KOPT-K1 (cell line): ENCODE results near the gene FOXN3.
"Not testable (repeated sequence)": the region's sequence is repeated elsewhere in the genome, so short reads cannot be mapped to it uniquely, and the experiment has no call there.

Experiments used
- H3K27ac ChIP-seq: fragments of 200-600 bp; sonication (generic); 2 replicates; pipeline ENCODE4 v1.5.1; 2016; ENCODE audit warnings: antibody characterized with exemption, mild to moderate bottlenecking, low read depth, low read length; ENCODE audit not compliant: poor library complexity, severe bottlenecking
- H3K36me3 ChIP-seq: fragments of 200-600 bp; sonication (generic); 2 replicates; pipeline ENCODE4 v1.5.1; 2017; ENCODE audit warnings: antibody characterized with exemption, mild to moderate bottlenecking, low read length, moderate library complexity; ENCODE audit not compliant: insufficient read depth
- H3K9me3 ChIP-seq: fragments of 200-600 bp; sonication (generic); 2 replicates; pipeline ENCODE4 v1.5.1; 2017; ENCODE audit warnings: antibody characterized with exemption, low read length, mild to moderate bottlenecking; ENCODE audit not compliant: insufficient read depth, poor library complexity, severe bottlenecking

FOXN3 gene

DNA sequence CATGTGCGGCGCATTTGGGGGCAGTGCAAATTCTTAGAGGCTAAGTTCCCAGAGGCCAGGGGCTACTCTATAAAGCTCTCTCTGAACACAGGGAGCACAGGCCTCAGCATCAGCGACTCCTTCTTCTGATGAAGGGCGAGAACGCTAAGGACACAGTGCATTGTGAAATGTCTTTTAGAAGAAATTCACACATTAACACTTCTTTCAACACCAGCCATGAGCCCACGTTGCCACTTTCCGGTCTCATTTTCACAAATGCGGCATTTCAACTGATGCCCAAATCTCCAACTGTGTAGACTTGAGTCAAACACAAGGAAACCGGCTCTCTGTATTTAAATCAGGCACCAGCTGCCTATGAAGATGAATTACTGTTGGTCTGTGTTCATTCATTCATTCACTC is 162.0 kb downstream of the FOXN3 start:
- Histone ChIP-seq H3K36me3 (no peaks in the 10 kb centered on the region), H3K27ac (no peak overlapping the region), H3K9me3 (no peaks in the 10 kb centered on the region)

DNA sequence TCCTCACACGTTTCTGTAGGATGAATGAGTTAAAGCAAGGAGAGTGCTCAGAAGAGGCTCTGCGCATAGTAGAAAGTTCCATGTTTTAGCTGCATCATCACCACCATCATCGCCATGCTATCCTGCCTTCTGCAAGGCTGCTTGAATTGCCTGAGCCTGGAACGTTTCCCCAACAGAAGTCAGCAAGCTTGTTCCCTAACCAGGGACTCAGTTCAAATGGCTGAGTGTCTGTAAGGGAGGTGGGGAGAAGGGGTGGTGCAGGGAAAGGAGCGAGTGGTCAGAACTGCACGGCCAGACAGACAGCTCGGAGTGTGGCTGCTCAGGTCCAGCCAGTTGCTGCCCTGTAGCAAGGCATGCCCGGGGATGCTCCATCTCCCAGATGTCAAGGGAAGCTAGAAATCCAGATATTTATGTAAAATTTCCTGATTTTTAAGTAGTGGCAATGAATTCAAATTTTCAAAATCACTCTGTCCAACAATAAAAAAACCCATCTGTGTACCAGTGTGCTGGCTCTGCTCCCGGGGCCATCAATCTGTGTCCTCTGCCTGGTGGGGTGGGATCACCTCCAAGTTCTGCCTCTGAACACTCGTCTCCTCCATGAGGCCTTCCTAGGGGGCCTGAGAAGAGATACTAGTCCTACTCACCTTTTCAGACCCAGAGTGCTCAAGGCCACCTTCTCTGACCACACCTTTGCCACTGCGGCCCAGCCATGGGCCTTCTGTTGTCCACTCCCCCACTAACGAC is 162.7 kb downstream of the FOXN3 start:
- Histone ChIP-seq H3K9me3 (no peaks in the 10 kb centered on the region), H3K36me3 (no peaks in the 10 kb centered on the region), H3K27ac (no peak overlapping the region)

- Histone ChIP-seq H3K9me3 (no peaks in the 10 kb centered on the region), H3K27ac (no peak overlapping the region), H3K36me3 (no peaks in the 10 kb centered on the region)
These were observed 164.0 kb downstream of the FOXN3 start for GRCh38 chr14:89252887-89253532.

GRCh38 chr14:89251061-89251460 is 166.0 kb downstream of the FOXN3 start:
- Histone ChIP-seq H3K36me3 (no peaks in the 10 kb centered on the region), H3K27ac (no peak overlapping the region), H3K9me3 (no peaks in the 10 kb centered on the region)

GRCh38 chr14:89250655-89250975 is 166.4 kb downstream of the FOXN3 start:
- not testable (repeated sequence) for H3K9me3 ChIP-seq, H3K27ac ChIP-seq, H3K36me3 ChIP-seq

DNA sequence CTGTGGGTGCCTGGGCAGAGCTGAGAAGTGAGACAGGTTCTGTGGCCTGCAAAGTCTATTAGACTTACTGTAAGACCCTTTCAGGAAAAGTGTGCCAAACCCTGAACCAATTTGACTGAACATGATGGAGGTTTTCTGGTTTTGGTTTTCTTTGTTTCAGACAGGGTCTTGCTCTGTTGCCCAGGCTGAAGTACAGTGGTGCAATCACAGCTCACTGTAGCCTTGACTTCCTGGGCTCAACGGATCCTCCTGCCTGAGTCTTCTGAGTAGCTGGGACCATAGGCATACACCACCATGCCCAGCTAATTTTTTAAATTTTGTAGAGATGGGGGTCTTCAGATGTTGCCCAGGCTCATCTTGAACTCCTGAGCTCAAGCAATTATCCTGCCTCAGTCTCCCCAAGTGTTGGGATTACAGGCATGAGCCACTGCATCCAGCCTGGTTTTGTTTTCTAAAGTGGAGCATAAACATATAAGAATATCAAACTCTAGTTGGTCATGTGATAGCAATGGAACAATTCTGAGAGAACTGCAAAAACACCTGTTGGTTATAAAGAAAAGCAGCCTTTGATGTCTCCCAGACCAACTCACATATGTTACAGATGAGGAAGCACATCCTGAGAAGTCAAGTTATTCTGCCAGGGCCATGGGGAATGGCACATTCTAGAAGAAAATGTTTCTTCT is 166.9 kb downstream of the FOXN3 start:
- Histone ChIP-seq H3K27ac (no peak overlapping the region), H3K9me3 (no peaks in the 10 kb centered on the region), H3K36me3 (no peaks in the 10 kb centered on the region)

DNA sequence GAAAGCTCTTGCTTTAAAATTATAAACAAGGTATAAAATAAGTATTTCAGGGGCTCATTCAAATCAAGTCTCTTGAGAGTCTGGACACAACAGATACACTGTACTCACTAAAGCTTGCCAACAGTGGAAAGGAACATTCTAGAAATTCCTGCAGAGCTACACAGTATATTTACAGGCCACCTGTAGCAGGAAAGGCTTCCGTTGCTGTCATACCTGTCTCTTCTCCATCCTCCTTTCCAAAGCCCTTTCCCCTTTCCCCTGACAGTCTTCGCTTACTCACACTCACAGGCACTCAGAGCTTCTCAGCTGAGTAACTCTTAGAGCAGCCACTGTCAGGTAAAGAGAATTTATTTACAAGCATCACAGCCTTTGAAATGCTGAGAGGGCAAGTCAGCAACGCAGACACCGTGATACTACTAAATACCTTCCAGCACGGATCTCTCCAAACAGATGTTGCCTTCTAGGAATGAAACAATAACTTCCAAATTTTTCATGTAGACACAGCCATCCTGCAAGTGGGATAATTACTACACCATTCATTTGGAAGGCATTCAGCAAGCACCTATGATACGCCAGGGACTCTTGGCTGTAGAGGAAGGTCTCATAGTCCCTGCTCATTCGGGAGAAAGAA is 167.9 kb downstream of the FOXN3 start:
- H3K27ac ChIP-seq = no peak overlapping the region
- no peaks in the 10 kb centered on the region for H3K36me3 ChIP-seq
- no peaks in the 10 kb centered on the region for H3K9me3 ChIP-seq

GRCh38 chr14:89248411-89249064 is 168.5 kb downstream of the FOXN3 start:
- H3K36me3 ChIP-seq = no peaks in the 10 kb centered on the region
- H3K9me3 ChIP-seq = no peaks in the 10 kb centered on the region
- H3K27ac ChIP-seq = no peak overlapping the region

DNA sequence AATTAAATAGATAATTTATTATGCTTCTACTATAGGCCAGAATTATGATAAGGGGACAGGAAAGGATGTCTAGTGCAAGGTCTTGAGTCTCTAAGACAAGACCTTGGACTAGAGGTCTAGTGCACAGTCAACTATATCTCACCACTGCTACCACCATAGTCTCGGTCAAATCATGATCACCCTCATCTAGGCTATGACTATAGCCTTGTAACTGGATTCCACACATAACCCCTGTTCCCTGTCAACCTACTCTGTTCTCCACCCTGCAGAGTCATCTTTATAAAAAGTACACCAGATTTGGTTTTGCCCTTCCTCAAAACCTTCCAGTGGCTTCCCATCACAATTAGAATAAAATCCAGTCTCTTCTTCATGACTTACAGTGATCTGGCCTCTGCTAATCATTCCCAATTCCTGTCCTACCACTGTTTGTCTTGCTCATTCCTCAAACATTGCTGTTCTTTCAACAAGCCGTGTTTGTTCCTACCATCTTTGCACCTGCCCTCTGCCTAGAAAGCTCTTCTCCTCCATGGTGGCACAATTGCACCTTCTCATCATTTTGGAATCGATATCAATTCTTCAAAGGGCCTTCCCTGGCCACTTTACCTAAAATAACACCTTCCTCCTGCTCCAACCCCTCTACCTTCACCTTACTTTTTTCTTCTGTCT is 169.4 kb downstream of the FOXN3 start:
- H3K36me3 ChIP-seq = no peaks in the 10 kb centered on the region
- H3K27ac ChIP-seq = no peak overlapping the region
- no peaks in the 10 kb centered on the region for H3K9me3 ChIP-seq

GRCh38 chr14:89246290-89246689 is 170.7 kb downstream of the FOXN3 start:
- no peak overlapping the region for H3K27ac ChIP-seq
- no peaks in the 10 kb centered on the region for H3K9me3 ChIP-seq
- no peaks in the 10 kb centered on the region for H3K36me3 ChIP-seq

DNA sequence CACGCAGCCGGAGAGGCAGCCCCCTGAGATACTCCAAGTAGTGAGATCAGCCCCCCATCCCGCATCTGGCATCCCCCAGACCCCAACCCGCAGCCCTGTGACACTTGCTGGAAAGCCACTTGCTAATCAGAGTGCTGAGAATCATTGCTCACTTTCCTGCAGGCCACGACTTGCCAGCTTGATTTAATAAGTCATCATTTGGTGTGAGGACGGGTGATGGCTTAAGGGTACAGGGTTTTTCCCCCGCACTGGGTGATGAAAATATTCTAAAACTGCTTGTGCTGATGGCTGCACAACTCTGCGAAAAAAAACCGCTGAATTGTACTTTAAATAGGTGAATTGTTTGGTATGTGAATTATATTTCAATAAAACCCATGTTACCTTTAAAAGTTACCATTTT is 171.2 kb downstream of the FOXN3 start:
- H3K36me3 ChIP-seq = no peaks in the 10 kb centered on the region
- no peak overlapping the region for H3K27ac ChIP-seq

DNA sequence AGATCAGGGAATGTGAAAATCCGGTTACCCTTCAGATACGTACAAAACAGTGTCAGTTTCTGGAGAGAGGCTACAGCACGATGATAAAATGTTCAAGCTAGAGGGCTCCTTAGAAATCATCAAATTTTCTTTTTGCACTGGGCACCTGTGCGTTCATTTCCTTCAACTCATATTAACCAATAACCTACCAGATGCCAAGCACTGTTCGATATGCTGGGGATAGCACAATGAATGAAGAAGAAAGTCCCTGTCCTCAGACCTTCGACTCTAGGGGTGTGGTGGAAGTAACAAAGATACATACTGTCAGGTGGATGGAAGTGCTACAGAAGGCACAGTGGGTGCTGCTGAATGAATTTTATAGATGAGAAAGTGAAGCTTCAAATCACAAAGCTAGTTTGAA is 172.3 kb downstream of the FOXN3 start:
- no peak overlapping the region for H3K27ac ChIP-seq
- H3K36me3 ChIP-seq = no peaks in the 10 kb centered on the region
- H3K9me3 ChIP-seq = no peaks in the 10 kb centered on the region

More for the DNA sequence above, 171.2 kb downstream of the FOXN3 start:
- H3K9me3 ChIP-seq = no peaks in the 10 kb centered on the region

- Histone ChIP-seq H3K27ac (no peak overlapping the region), H3K9me3 (no peaks in the 10 kb centered on the region)
These were observed 173.3 kb downstream of the FOXN3 start for GRCh38 chr14:89243741-89244140.

GRCh38 chr14:89243286-89243685 is 173.7 kb downstream of the FOXN3 start:
- Histone ChIP-seq H3K27ac (no peak overlapping the region), H3K9me3 (no peaks in the 10 kb centered on the region), H3K36me3 (no peaks in the 10 kb centered on the region)

More at GRCh38 chr14:89243741-89244140, 173.3 kb downstream of the FOXN3 start:
- no peaks in the 10 kb centered on the region for H3K36me3 ChIP-seq
